Measurements from ENCODE around the gene UBR2. TPM values are rescaled to one million over a fixed set of nuclear protein-coding genes. Genes with fewer than 3 reads are reported as not detected.
A peak's percentile ranks its signal among the peaks of the same experiment; 100 is the strongest.

Gene UBR2
- total and polyA plus RNA-seq, 2 of the 4 experiments (the other 2 are of a cell fraction), result 7.7 to 32.3 TPM

GRCh38 chr6:42710316-42710715 is 146.5 kb downstream of the UBR2 start:
- in situ Hi-C loops (cut with MboI; ENCODE audit: low sequenced_read_pairs), result no loop called here
- Histone ChIP-seq H3K9me1 (ENCODE audit: insufficient read depth, low read length) (peaks cover 6% of the 10 kb centered on the region; the same call in 1 of the 2 replicates), H3K36me3 (ENCODE audit: control insufficient read depth, insufficient read depth, low read length) (no peaks in the 10 kb centered on the region), H2BK20ac (ENCODE audit: low read depth, low read length) (no peak overlapping the region), H3K4ac (ENCODE audit: low read depth, low read length) (no peak overlapping the region), H3K4me2 (ENCODE audit: low read depth, low read length) (no peak overlapping the region), H4K5ac (ENCODE audit: low read depth, low read length) (no peak overlapping the region), H3K4me3 (ENCODE audit: insufficient read depth, low read depth, low read length) (no peak overlapping the region), H2BK15ac (ENCODE audit: low read depth, low read length) (no peak overlapping the region), H4K8ac (ENCODE audit: low read depth in 2 of 2, low read length in 2 of 2) (no peak overlapping the region; a peak in 1 of 4 replicates), H3K27me3 (ENCODE audit: control insufficient read depth, insufficient read depth, low read length) (no peaks in the 10 kb centered on the region), H3K23ac (ENCODE audit: low read depth, low read length) (no peak overlapping the region), H2AK5ac (ENCODE audit: low read depth, low read length) (no peak overlapping the region), H3K9me3 (ENCODE audit: control insufficient read depth, insufficient read depth, low read length) (peaks cover 9% of the 10 kb centered on the region), H4K20me1 (ENCODE audit: insufficient read depth, low read length) (no peaks in the 10 kb centered on the region), H3K9ac (ENCODE audit: low read depth, low read length) (no peak overlapping the region), H4K91ac (ENCODE audit: insufficient read depth, low read depth, low read length) (no peak overlapping the region), H3K56ac (ENCODE audit: extremely low read depth, insufficient read depth, low read length) (no peak overlapping the region), H3K14ac (replicated peaks; ENCODE audit: low read depth, low read length) (no peak overlapping the region), H2BK120ac (ENCODE audit: low read depth, low read length) (no peak overlapping the region), H2AFZ (replicated peaks; ENCODE audit: low read length, poor library complexity) (peak overlapping the region; percentile 23), H3K18ac (ENCODE audit: low read depth, low read length) (no peak overlapping the region), H2AK9ac (replicated peaks; ENCODE audit: low read depth, low read length, poor library complexity) (peak overlapping the region; percentile 90), H3K27ac (ENCODE audit: insufficient read depth, low read length) (no peak overlapping the region), H2BK5ac (ENCODE audit: low read depth, low read length, poor library complexity, severe bottlenecking) (no peak overlapping the region), H3K79me1 (ENCODE audit: low read depth in 1 of 2, low read length in 2 of 2) (peaks cover 0 to 2% of the 10 kb centered on the region in 2 experiments; a peak in 1 of 4 replicates), H3K4me1 (ENCODE audit: control insufficient read depth, insufficient read depth, low read length) (no peaks in the 10 kb centered on the region)
- TF ChIP-seq ELK1 (IDR thresholded peaks at IDR 0.05; ENCODE audit: borderline replicate concordance, low read depth, low read length) (no peak), MAZ (IDR thresholded peaks at IDR 0.05; ENCODE audit: borderline replicate concordance, low read depth, low read length) (peak; percentile 39; the same call in 1 of the 2 replicates)
- dilution Hi-C loops (cut with HindIII; ENCODE audit: low sequenced_read_pairs, unreplicated experiment), result no loop called here
- intact Hi-C loops (cut with micrococcal nuclease), result no loop called here
- ATAC-seq (ENCODE audit: low read depth) (peak; percentile 76), DNase-seq (peak; percentile 61)
- no TSS peak for BruUV-seq (replicated peaks)
- CTCF ChIA-PET, result no interaction called here
- WGBS, 2 experiments (ENCODE audit: extremely low coverage in 2 of 2, insufficient read length in 1 of 2), result 0% methylated on average over 1 of the region's 9 CpGs; no CpG with 5 or more reads in 1 of the 2 experiments
- POLR2A ChIA-PET (ENCODE audit: unreplicated experiment), result no interaction called here
